Astrocyte of the cerebellum (primary cell): ENCODE results near the gene LHPP.
"Not testable (repeated sequence)": the region's sequence is repeated elsewhere in the genome, so short reads cannot be mapped to it uniquely, and the experiment has no call there.

Experiments used
- DNase-seq: peaks from one replicate; pipeline ENCODE4 v3.0.0-alpha.2; 2011; ENCODE audit warnings: low read depth
- H3K4me3 ChIP-seq: 2 replicates; pipeline ENCODE4 v1.5.1; 2011; ENCODE audit warnings: mild to moderate bottlenecking, low read depth, low read length, moderate library complexity
- in situ Hi-C: cut with HindIII; loops from 2 replicates; pipeline ENCODE4 v1.10.0; 2017; ENCODE audit warnings: low sequenced_read_pairs
- TF ChIP-seq, protein P1 (sequence below): IDR thresholded peaks from 2 replicates; pipeline ENCODE4 v1.5.1; 2012; ENCODE audit warnings: low read length, low read depth, moderate library complexity, mild to moderate bottlenecking; ENCODE audit errors: missing control alignments

The LHPP gene

DNA sequence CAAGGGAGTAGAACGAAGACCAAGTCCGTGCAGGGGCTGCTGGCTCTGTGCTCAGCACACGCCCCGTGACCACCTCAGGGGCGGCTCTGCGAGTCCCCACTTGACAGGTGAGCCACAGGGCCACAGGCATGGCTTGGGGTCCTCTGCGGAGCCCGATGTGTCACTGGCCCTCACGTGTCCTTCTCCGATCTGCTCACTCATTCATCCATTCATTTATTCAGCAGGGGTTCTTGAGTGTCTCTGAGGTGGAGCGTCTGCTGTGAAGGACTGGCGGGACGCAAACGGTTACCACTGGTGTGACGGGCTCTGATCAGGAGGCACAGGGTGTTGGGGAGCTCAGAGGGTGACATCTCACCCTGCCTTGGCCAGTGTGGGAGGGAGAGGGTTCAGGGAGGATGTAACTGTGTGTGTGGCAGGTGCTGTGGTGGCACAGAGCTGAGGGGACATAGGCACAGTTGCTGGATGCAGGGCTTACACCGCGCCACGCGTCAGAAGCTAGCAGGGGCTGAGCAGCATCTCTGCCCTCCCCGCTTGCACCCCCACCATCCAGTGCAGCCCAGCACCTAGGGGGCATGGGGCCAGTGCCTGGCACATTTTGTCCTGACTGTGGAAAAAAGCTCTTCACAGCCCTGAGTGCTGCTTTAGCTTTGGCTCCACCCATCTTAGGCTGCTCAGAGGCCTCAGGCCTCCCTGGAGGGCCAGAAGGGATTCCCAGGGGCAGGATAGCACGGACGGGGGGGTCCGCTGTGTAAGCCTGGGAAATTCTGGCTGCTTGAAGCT lies 116.8 kb downstream of the LHPP start:
- no peak for DNase-seq
- in situ Hi-C loops: no loop called here
- TF ChIP-seq, protein P1, sequence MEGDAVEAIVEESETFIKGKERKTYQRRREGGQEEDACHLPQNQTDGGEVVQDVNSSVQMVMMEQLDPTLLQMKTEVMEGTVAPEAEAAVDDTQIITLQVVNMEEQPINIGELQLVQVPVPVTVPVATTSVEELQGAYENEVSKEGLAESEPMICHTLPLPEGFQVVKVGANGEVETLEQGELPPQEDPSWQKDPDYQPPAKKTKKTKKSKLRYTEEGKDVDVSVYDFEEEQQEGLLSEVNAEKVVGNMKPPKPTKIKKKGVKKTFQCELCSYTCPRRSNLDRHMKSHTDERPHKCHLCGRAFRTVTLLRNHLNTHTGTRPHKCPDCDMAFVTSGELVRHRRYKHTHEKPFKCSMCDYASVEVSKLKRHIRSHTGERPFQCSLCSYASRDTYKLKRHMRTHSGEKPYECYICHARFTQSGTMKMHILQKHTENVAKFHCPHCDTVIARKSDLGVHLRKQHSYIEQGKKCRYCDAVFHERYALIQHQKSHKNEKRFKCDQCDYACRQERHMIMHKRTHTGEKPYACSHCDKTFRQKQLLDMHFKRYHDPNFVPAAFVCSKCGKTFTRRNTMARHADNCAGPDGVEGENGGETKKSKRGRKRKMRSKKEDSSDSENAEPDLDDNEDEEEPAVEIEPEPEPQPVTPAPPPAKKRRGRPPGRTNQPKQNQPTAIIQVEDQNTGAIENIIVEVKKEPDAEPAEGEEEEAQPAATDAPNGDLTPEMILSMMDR: no peak
- no peak overlapping the region for H3K4me3 ChIP-seq

DNA sequence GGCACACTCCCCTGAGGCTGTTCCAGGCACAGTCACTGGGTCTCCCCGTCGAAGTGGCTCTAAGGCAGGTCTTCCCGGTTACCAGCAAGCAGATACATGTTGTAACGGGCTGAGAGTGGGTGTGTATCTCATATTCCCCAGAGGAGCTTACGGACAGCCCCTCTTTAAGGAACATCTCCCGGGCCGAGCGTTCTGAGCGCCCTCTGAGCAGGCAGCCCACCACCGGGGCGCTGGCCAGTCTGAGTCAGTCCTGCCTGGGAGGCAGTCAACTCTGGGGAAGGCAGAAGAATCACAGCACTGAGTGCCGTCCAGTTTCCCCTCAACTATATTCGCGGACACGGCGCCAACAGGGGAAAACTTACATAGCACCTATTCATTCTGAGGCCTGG lies 117.4 kb downstream of the LHPP start:
- DNase-seq: no peak
- in situ Hi-C loops: no loop called here
- TF ChIP-seq, protein P1: no peak
- no peak overlapping the region for H3K4me3 ChIP-seq

DNA sequence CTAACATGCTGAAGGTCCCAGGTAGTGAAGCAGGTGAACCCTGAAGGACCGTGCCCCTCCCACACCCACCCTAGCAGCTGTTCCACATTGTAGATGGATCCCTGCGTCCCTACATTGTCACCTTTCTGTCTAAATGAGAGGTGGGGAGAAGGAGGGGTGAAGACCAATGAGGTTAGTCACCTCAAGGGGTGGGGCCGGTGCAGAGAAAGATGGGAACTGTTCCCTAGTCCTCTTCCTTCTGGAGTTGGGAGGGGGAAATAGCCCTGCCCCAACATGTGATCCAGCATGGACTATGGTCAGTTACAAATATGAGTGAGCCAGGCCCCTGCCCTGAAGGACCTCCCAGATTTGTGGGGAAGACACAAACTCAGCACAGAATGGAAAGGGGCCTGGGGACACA lies 124.5 kb downstream of the LHPP start:
- no peak for DNase-seq
- in situ Hi-C loops: no loop called here
- no peak overlapping the region for H3K4me3 ChIP-seq
- TF ChIP-seq, protein P1: no peak

DNA sequence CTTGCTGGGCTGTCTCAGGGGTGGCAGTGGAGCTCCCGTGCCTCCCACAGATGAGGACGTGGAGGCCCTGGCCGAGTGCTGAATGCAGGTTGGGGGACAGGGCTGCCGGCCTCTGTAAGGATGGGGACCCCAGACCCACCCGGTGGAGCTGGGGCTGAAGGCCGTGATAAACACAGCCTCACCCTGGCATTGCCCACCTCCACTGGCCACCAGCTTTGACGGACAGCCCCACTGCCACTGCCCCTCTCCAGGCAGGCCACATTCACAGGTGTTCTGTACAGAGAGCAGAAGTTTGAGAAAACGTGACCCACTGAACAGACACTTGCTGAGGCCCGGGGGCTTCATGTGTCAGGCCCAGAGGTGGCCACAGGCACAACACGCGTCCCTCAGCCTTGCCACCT lies 126.2 kb downstream of the LHPP start:
- TF ChIP-seq, protein P1: no peak
- no peak overlapping the region for H3K4me3 ChIP-seq
- DNase-seq: no peak
- in situ Hi-C loops: no loop called here

DNA sequence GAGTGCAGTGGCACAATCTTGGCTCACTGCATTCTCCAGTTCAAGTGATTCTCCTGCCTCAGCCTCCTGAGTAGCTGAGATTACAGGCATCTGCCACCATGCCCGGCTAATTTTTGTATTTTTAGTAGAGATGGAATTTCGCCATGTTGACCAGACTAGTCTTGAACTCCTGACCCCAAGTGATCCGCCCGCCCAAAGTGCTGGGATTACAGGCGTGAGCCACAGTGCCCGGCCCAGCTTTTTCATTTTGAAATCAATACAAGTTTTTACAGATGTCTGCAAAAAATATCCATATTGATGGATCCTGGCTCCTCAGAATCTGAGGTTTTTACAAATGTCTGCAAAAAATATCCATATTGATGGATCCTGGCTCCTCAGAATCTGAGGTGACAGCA lies 126.7 kb downstream of the LHPP start:
- DNase-seq, H3K4me3 ChIP-seq, in situ Hi-C loops: not testable (repeated sequence)

DNA sequence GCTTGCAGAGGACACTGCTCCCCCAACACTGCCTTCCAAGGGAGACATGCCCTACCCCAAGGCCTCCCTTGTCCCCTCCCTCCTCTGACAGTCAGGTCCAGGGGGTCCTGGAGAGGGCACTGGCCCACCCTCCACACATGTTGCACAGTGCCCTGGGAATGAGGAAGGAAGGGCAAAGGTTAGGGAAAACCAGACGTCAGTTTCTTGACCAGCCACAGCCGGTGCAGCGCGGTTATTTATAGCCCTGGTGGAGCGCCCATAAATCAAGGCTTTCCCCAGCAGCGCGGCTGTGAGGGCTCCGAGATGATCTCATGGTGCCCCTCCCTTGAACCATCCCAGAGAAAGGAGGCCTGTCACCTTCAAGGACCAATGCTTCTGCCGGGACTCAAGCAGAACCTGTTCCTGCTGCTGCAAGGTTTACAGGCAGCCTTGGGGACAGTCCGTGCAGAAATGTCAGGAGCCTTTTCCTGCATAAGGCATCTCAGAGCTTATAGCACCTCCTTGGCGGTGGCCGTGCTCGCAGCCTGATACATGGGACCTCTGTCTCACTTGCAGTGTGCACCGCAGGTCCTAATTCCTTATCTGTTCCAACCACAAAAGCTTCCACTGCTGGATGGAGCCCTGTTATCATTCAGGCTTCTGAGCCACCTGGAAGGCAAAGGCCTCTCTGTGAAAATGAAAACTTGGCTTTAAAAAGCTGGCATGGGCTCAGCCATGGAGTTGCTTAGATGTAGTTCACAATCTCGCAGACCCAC lies 127.3 kb downstream of the LHPP start:
- no peak overlapping the region for H3K4me3 ChIP-seq
- in situ Hi-C loops: no loop called here
- TF ChIP-seq, protein P1: no peak

DNA sequence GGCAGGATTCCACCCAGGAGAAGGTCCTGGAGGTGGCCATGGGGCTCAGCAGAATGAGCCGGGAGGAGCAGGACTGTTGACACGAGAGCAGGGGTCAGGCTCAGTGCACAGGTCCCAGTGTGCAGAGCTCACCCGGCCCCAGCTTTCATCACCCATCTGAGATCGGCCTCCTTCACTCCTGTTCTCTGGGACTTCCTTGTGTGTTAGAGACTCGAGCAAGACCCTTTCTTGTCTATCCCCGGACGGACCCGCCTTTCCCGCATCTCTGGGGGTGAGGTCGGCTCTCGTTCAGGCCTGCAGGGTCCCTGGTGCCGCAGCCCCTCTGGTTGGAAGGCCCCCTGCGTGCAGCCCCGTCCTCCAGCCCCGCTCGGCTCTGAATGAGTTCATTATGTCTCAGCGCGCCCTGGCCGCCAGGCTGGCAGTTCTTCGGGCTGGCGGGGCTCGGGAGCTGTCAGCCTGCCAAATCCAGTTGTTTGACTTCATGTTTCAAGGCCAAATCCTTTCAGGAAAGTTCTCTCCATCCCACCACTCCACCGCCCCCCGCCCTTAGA lies 127.9 kb downstream of the LHPP start:
- no peak for DNase-seq
- in situ Hi-C loops: no loop called here
- no peak overlapping the region for H3K4me3 ChIP-seq
- TF ChIP-seq, protein P1: no peak

More for the DNA sequence above, 127.3 kb downstream of the LHPP start:
- no peak for DNase-seq
